Caki2 (cell line): ENCODE results near the gene CAPZB. TPM values are rescaled to one million over a fixed set of nuclear protein-coding genes. Genes with fewer than 3 reads are reported as not detected.

Experiments
- DNase-seq: peaks from one replicate; pipeline ENCODE4 v3.0.0-alpha.2; 2015; ENCODE audit warnings: low read depth
- in situ Hi-C: cut with HindIII; loops from 2 replicates; pipeline ENCODE4 v1.10.0; 2016; ENCODE audit warnings: low sequenced_read_pairs, low pct_unique_long_range_greater_than_20kb, mixed read lengths
- total RNA-seq: library from RNA; depleted of rRNA; stranded (reverse); fragments of >200 nt; shearing (Covaris generic); gene quantifications from 2 replicates; pipeline ENCODE4 v1.2.3, GENCODE V29; 2014; ENCODE audit warnings: low replicate concordance

CAPZB gene
- total RNA-seq, 1 experiment from 2014 or later: 321 TPM

DNA sequence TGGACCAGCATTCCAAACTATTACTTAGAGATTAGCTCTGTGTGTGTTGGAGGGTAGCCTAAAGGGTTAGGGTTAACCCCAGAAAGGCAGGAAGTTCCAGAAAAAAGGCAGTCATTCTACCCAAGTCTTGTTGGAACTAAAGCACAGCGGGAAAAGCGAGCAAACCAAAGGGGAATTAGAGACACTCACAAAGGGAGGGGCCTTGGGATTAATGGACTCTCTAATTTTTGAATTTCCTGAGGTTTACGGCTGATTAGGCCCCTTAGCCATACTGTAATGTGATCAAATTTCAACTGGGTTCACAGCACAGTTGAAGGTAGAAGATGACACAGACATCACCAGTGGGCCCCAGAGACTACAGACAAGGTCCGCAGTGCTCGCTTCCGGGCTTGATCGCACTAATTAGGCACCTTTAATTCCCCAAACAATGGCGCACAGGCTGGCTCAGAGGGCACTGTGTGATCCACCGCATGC lies 28.3 kb downstream of the CAPZB start:
- in situ Hi-C loops: no loop called here
- no peak for DNase-seq

DNA sequence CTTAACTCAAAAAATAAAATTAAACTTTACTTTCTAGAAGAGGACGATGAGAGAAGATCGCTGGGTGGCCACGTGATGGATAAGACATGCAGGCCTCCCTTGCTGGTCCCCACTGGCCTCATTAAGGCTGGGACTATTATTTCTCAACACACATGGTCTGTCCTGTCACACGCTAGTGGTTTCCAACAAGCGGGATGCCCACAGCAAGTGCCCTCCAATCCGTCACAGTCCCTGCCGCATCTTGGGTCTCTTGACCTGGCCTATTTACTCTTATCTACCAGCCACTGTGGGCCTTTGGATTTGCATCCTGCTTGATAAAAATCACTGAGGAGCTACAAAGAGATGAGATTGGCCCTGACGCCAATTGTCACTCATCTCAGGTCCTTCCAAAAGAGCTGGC lies 30.0 kb downstream of the CAPZB start:
- no peak for DNase-seq

GRCh38 chr1:19454265-19455146 lies 30.8 kb downstream of the CAPZB start:
- in situ Hi-C loops: no loop called here
- DNase-seq: no peak

More for the DNA sequence above, 30.0 kb downstream of the CAPZB start:
- in situ Hi-C loops: no loop called here

DNA sequence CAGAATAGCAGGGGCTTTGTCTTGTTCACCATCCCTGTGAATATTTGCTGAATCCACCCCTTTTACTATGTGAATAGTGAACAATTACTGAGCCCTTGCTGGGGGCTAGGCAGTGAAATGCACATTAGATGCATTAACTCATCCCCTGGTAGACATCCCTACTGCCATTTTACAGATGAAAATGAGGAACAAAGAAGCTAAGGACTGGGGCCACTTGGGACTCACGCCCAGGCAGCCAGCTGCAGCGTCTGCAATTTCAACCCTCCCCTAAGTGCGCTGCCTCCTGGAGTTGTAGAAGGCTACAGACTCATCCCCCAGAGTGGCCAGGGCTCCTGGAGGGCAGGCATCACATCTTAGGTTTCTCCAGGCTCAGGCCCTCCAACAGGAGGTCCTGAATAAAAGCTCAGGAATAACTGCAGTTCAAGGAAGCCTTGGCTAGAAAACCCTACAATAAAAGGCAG lies 31.6 kb downstream of the CAPZB start:
- DNase-seq: no peak
- in situ Hi-C loops: no loop called here

- no peak for DNase-seq
- in situ Hi-C loops: no loop called here
These were observed 33.1 kb downstream of the CAPZB start for GRCh38 chr1:19452221-19452663.

DNA sequence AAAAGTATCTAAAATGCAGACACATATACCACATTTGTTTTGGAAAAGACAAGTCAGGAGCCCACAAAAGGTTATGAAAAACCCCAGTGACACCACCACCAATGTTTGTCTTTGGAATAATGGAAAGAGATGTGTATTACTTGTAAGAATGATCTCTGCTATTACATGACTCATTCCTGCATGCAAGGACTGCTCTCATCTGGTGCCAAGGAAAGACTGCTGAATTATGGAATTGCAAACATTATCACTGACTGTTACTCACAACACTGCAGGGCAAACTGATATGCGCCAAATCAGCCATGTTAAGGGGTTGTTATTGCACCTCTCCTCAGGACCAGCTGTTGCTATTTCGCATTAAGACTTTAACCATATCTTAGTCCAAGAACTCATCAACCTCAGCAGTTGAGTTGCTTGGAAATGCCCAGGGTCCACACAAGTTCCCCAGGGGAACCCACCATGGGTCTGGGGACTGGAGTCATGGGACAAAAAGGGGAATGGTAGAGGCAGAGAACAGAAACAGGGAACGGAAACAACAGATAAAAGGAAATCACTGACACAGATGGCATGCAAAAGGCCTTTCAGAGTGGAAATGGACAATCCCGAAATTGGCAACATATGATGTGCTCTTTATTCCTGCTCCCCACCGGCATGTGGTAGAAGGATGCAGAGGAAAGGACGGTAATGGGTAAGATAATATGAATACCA lies 34.4 kb downstream of the CAPZB start:
- in situ Hi-C loops: no loop called here
- peak; percentile 57 for DNase-seq

DNA sequence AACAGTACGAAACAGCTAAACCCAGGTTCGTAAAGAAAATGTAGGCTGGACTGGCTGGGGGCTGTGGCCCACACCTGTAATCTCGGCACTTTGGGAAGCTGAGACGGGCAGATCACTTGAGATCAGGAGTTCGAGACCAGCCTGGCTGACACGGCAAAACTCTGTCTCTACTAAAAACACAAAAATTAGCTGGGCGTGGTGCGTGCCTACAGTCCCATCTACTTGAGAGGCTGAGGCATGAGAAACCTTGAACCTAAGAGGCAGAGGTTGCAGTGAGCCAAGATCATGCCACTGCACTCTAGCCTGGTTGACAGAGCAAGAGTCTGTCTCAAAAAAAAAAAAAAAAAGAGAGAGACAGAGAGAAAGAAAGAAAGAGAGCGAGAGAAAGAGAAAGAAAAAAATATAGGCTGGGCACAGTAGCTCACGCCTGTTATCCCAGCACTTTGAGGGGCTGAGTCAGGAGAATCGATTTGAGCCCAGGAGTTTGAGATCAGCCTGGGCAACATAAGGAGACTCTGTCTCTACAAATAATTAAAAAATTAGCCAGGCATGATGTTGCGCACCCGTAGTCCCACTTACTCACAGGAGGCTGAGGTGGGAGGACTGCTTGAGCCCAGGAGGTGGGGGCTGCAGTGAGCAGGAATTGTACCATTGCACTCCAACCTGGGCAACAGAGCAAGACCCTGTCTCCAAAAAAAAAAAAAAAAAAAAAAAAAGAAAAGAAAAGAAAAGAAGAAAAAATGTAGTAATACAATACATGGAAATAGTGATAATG lies 35.7 kb downstream of the CAPZB start:
- DNase-seq: no peak
- in situ Hi-C loops: no loop called here

DNA sequence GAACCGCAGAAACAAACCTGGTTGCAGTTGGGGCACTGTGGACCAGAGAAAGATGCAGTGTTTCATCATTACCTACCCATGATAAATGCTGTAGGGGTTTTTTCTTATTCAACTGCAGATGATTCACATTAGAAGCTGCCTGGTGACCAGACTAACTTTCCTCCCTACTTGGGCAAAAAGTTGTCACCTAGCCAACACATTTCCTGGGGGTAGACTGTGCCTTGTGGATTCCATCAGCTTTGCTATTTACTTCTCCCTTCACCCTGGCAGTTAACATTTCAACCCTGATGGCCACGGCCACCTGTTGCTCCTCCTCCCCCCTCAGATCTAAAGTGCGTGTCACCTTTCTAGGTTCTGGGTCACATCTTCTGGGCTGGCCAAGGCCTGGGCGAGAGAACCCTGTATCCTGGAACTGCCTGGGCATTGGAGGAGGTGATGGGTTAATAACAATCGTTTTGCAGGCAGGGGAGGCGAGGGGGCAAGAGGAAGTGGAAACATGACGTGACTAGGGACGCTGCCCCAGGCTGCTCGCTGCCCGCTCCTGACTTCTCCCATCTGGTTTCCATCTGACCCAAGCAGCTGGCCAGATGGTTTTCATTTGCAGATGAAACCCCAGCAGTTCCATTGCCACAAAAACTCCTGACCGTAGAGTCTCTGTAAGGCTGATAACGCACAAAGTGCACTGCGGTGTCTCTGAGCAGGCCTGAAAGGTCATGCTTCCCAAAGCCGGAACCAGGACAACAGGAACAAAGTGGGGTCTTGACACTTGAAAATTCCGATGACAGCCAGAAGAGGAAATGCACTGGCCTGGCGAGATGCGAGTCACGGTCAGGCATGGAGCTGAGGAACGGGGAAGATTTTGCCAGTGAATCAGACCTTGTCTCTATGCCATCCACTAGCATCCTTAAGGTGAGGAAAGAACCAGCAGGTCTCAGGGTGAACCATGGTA lies 36.6 kb downstream of the CAPZB start:
- in situ Hi-C loops: no loop called here

GRCh38 chr1:19447550-19447949 lies 37.8 kb downstream of the CAPZB start:
- in situ Hi-C loops: no loop called here
- DNase-seq: no peak

More for the DNA sequence above, 36.6 kb downstream of the CAPZB start:
- DNase-seq: peak; percentile 90

GRCh38 chr1:19445417-19446342 lies 39.7 kb downstream of the CAPZB start:
- DNase-seq: peak; percentile 33

DNA sequence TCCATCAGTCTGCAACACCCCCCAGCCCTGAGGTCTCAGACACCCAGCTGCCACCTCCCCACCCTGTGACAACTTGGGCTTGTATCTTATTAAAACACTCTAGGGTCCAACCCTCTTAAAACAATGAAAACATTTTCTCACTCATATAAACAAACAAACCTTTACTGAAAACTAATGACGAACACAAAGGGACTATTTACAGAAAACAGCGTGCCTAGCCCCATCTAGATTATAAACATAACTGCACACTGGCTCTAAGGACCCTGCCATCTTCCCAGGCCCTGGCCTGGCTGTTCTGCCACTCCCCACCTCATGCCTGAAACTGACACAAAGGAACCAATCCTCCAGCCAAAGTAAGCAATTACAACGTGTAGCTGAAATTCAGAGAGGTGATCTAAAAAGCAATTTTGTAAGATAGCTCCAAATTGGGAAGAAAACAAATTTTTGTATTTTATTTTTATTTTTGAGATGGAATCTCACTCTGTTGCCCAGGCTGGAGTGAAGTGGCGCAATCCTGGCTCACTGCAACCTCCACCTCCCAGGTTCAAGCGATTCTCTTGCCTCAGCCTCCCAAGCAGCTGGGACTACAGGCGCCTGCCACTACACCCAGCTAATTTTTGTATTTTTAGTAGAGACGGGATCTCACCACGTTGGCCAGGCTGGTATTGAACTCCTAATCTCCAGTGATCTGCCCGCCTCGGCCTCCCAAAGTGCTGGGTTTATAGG lies 40.9 kb downstream of the CAPZB start:
- in situ Hi-C loops: no loop called here
- no peak for DNase-seq

More at GRCh38 chr1:19445417-19446342, 39.7 kb downstream of the CAPZB start:
- in situ Hi-C loops: no loop called here

GRCh38 chr1:19443326-19443725 lies 42.0 kb downstream of the CAPZB start:
- in situ Hi-C loops: no loop called here
- no peak for DNase-seq

GRCh38 chr1:19442154-19443096 lies 42.9 kb downstream of the CAPZB start:
- in situ Hi-C loops: no loop called here
- DNase-seq: no peak

DNA sequence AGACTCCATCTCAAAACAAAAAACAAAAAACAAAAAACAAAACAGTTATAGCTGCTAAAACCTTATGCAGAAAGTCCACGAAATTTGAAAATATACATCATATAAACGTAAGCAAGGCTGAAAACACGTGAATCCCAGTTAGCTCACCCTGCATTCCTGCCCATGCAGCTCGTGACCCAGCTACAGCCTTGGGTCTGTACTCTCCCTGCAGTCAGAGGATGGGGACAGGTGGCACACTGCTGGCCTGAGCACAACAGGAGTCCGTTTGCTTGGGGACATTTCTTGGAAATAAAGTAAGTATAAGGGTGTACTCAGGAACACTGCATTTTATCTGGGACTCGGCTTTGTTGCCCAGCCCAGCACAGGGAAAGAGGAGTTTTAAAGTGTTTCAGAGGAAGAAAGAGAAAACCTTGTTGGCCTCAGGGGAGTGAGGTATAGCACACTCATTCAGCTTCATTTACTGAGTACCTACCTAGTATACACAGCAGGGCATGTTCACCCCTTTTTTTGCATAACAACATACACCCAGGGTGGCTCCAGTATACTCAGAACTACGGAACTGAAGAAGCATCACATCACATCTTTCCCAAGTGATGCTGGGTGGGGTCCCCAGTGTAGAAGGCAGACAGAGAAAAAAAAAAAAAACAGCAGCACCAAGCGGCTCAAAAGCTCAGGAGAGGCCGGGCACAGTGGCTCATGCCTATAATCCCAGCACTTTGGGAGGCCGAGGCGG lies 44.1 kb downstream of the CAPZB start:
- in situ Hi-C loops: no loop called here
- no peak for DNase-seq
